Uterus (tissue), 4 donors: ENCODE measurements around the gene FBXO30. TPM values are rescaled to one million over a fixed set of nuclear protein-coding genes. Genes with fewer than 3 reads are reported as not detected.

ENCODE experiments used
- DNase-seq, 2 donors: peaks; one replicate each; pipeline ENCODE4 v3.0.0-alpha.2; 2019 to 2020
- H3K27ac ChIP-seq, 2 donors: fragments of 200-600 bp; sonication (generic); 1 replicate in 1 of 2; 2 replicates in 1 of 2; pipeline ENCODE4 v1.5.1; 2016 to 2018
- H3K27me3 ChIP-seq, 2 donors: fragments of 200-600 bp; sonication (generic); one replicate each; pipeline ENCODE4 v1.5.1; 2018 to 2019; ENCODE audit warnings: control low read depth in 1 of 2
- H3K36me3 ChIP-seq, 2 donors: fragments of 200-600 bp; sonication (generic); one replicate each; pipeline ENCODE4 v1.5.1; 2019; ENCODE audit warnings: control low read depth in 1 of 2
- H3K4me1 ChIP-seq, 2 donors: fragments of 200-600 bp; sonication (generic); one replicate each; pipeline ENCODE4 v1.5.1; 2018 to 2019; ENCODE audit warnings: control low read depth in 1 of 2
- H3K4me3 ChIP-seq, 2 donors: fragments of 200-600 bp; sonication (generic); 1 replicate in 1 of 2; 2 replicates in 1 of 2; pipeline ENCODE4 v1.5.1; 2018 to 2019; ENCODE audit warnings: mild to moderate bottlenecking in 1 of 2
- H3K9me3 ChIP-seq, 2 donors: fragments of 200-600 bp; sonication (generic); one replicate each; pipeline ENCODE4 v1.5.1; 2019; ENCODE audit warnings: control low read depth in 1 of 2
- CTCF ChIP-seq, 4 experiments: fragments of 200-600 bp in 2 of 4; fragments of 450-650 bp in 2 of 4; sonication (generic) in 2 of 4; IDR thresholded peaks; one replicate each; pipeline ENCODE4 v1.5.1; 2016 to 2019; ENCODE audit warnings: antibody characterized with exemption in 4 of 4, mild to moderate bottlenecking in 2 of 4, moderate library complexity in 1 of 4
- POLR2A ChIP-seq, 2 donors: fragments of 450-650 bp; IDR thresholded peaks; one replicate each; pipeline ENCODE4 v1.6.1; 2016; ENCODE audit warnings: antibody characterized with exemption in 2 of 2, mild to moderate bottlenecking in 1 of 2, moderate library complexity in 1 of 2
- intact Hi-C: fragments of 100-400 bp; cut with DNase I; formaldehyde crosslinking; loops from one replicate; pipeline ENCODE4 v1.15.1; 2023; ENCODE audit warnings: low total_unique reads
- total RNA-seq, 4 donors: library from RNA; depleted of rRNA in 3 of 4; stranded (reverse); fragments of >200 nt in 3 of 4; gene quantifications; one replicate each; pipeline versions ENCODE4 v1.1.0 to v1.2.4, GENCODE V29; 2014 to 2023
- donor health status: DM: yes; HTN: yes; CAD: no.

Gene FBXO30
- total RNA-seq, 4 donors from 2014 or later, result 11.0 to 30.5 (median 15.7) TPM

GRCh38 chr6:145850671-145851070 lies 36.1 kb upstream of the FBXO30 start:
- H3K4me1 ChIP-seq, result no peaks in the 10 kb centered on the region
- TF ChIP-seq POLR2A (IDR thresholded peaks at IDR 0.05), result no peak
- no peak for TF ChIP-seq CTCF (IDR thresholded peaks at IDR 0.05)
- intact Hi-C loops, result no loop called here
- H3K9me3 ChIP-seq, result no peaks in the 10 kb centered on the region
- DNase-seq, result no peak
- no peak overlapping the region for H3K4me3 ChIP-seq
- H3K27ac ChIP-seq, result no peak overlapping the region
- no peaks in the 10 kb centered on the region for H3K27me3 ChIP-seq
- H3K36me3 ChIP-seq, result no peaks in the 10 kb centered on the region

GRCh38 chr6:145848541-145848940 lies 33.9 kb upstream of the FBXO30 start:
- no peak overlapping the region for H3K27ac ChIP-seq
- no peaks in the 10 kb centered on the region for H3K36me3 ChIP-seq
- DNase-seq, result no peak
- H3K9me3 ChIP-seq, result no peaks in the 10 kb centered on the region
- intact Hi-C loops, result no loop called here
- H3K4me3 ChIP-seq, result no peak overlapping the region
- no peak for TF ChIP-seq POLR2A (IDR thresholded peaks at IDR 0.05)
- TF ChIP-seq CTCF (IDR thresholded peaks at IDR 0.05), result no peak
- H3K4me1 ChIP-seq, result no peaks in the 10 kb centered on the region
- no peaks in the 10 kb centered on the region for H3K27me3 ChIP-seq

GRCh38 chr6:145845557-145845956 lies 31.0 kb upstream of the FBXO30 start:
- H3K4me1 ChIP-seq, result no peaks in the 10 kb centered on the region
- H3K27ac ChIP-seq, result no peak overlapping the region
- H3K36me3 ChIP-seq, result no peaks in the 10 kb centered on the region
- DNase-seq, result no peak
- H3K27me3 ChIP-seq, result no peaks in the 10 kb centered on the region
- no peaks in the 10 kb centered on the region for H3K9me3 ChIP-seq
- no peak overlapping the region for H3K4me3 ChIP-seq
- intact Hi-C loops, result no loop called here
- no peak for TF ChIP-seq CTCF (IDR thresholded peaks at IDR 0.05)
- no peak for TF ChIP-seq POLR2A (IDR thresholded peaks at IDR 0.05)

GRCh38 chr6:145844933-145845540 lies 30.4 kb upstream of the FBXO30 start:
- intact Hi-C loops, result no loop called here

More at GRCh38 chr6:145844933-145845540, 30.4 kb upstream of the FBXO30 start:
- no peak overlapping the region for H3K27ac ChIP-seq
- TF ChIP-seq CTCF (IDR thresholded peaks at IDR 0.05), result no peak
- TF ChIP-seq POLR2A (IDR thresholded peaks at IDR 0.05), result no peak
- DNase-seq, result no peak
- H3K4me1 ChIP-seq, result no peaks in the 10 kb centered on the region
- H3K4me3 ChIP-seq, result no peak overlapping the region
- no peaks in the 10 kb centered on the region for H3K36me3 ChIP-seq
- H3K27me3 ChIP-seq, result no peaks in the 10 kb centered on the region
- no peaks in the 10 kb centered on the region for H3K9me3 ChIP-seq
